GM19438 (cell line): ENCODE measurements around the gene KCNQ1.

ENCODE experiments used
- ATAC-seq: cut with Tn5 transposase; IDR thresholded peaks from one replicate; pipeline ENCODE4 v1.9.1; 2021; ENCODE audit warnings: low read depth; ENCODE audit not compliant: unreplicated experiment

KCNQ1 gene

DNA sequence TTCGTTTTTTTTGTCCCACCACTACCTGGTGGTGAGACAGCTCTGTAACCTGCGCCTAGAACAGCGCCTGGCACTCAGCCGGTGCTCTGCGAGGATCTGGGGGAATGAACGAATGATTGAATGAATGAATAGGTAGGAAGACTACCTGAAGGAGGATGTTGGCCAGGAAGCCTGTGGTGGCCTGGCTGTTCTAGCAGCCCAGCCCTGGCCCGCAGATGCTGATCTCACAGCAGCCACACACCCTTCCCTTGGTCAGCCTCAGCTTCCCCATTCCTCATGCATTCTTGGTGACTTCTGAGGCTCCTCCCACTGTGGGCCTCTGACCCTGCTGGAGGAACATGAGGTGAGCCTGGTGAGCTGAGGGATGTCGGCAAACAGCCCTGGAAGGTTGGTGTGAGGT lies 4.2 kb upstream of the KCNQ1 start:
- no peak for ATAC-seq

DNA sequence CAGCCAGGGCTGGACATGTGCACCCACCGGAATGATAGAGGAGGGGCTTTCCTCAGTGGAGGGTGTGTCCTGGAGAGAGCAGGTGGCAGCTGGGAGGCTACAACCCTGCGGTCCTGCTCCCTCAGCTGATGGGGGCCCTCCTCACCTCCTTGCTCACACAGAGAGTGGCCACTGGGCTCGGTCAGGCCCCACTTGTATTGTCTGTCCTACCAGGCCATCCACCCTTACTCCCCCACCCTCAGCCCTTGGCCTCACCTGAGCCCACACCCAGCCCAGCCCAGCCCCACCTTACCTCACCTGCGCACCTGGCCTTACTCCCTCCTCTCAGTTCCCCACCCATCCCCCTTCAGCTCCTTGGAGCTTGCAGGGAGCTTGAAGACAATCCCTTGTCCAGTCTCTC lies 3.6 kb upstream of the KCNQ1 start:
- ATAC-seq = no peak

DNA sequence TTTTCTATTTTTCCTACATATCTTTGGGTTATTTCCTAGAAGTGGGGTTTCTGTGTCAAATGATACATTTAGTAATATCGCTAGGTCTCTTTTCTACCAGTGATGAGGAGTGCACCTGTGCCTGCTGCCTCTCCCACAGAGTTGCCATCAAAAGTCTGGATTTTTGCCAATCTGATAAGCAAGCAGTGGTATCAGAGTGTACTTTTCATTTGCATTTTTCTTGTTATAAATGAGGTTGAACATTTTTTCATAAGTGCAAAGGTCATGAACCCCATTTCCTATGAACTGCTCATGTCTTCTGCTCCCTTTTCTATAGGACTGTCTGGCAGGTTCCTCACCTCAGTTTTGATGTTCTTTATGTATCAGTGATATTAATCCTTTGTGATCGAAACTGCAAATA lies 2.2 kb upstream of the KCNQ1 start:
- no peak for ATAC-seq

GRCh38 chr11:2443406-2443805 lies 1.4 kb upstream of the KCNQ1 start:
- no peak for ATAC-seq

GRCh38 chr11:2443881-2444820 lies 657 bp upstream of the KCNQ1 start, which contains the start of gene TRPM5:
Gene TRPM5, minus strand, starts transcription at chr11:2444514. Its CDS starts 21,478 bp downstream, at chr11:2423036.
- ATAC-seq = no peak

- ATAC-seq = no peak
Measured at GRCh38 chr11:2445746-2446551, 1.1 kb downstream of the KCNQ1 start.

DNA sequence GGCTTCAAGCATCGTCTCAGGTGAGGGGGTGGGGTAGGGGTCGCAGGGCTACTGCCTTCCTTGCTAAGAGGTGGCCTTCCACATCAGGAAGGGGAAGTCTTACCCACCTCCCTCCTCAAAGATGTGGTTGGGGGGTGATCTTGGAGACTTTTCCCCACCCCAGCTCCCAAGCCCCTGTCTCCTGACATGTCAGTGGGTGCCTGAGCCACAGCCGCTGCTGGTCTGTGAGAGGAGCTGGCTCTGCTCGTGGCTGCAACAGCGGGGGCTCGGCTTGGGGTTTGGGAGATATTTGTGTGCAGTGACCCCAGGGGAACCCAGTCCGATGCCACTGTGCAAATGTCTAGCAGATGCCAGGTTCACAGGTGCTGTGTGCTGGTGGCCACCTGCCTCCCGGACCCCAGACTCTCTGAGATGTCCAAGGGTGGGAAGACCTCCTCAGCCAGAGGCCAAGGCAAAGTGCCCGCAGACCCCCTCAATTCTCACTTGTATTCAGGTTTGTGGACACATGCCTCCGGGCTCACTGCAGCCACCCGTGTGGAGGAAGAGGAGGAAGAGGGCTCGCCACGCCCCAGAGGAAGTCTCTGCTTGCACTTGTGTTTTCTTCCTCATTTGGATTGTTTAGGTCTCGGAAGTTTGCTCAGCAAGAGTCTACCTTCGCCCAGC lies 1.9 kb downstream of the KCNQ1 start:
- ATAC-seq = no peak

DNA sequence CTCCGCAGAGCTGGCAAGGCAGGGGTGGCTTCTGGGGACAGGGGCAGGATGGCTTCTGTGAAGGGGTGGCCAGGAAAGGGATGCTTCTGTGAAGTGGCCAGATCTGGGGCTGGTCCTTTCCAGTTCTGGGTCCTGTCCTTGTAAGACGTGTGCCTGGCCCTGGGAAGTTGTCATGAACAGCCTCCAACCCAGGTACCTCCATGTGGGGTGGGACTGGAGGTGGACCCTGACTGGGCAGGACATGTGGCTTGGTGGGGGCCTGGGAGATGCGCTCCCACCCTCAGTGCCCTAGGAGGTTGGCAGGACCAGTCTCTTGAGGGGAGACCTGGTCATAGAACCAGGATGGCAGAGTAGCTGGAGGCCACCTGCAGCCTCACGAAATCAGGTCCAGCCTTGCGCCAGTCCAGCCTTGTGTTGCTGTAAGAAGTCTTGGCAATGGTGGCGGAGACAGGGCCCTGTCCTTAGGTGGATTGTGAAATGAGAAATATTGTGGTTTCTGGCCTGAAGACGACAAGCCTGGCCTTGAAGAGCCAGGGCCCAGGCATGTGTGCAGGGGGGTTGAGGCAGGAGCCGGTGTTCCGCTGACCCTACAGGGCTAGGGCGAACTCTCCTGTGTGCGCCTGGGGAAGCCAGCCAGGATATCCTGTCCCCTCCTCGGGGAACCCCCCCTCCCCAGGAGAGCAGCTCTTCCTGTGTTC lies 2.6 kb downstream of the KCNQ1 start:
- no peak for ATAC-seq

DNA sequence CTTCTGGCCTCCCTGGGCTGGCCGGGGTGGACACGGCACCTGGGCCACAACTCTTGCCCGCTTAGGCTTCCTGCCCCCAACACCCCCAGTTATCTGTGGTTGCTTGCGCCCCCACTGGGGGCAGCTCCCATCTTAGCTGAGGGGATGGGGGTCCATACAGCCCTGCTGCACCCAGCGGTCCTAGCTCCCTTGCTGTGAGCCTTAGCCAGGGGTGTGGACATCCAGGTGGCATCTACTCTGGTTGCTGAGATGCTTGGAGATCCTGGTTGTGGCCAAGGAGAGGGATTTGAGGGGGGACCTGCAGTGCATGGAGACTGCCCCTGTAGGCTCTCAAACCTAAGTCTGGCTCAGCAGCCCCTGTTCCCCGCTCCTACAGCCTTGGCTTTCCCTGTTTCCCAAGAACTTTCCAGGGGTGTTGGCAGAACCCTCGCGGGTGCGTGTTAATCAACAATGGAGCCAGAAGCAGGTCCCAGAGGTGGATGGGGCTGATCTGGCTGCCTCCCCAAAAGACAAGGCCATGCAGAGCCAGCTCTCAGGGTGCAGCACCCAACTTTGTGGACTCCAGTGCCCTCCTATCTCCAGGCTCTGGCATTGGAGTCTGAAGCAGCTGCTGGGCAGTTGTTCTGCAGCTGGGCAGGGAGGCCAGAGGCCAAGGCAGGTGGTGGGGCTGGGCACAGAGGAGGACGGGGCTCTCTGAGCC lies 3.3 kb downstream of the KCNQ1 start:
- no peak for ATAC-seq

- ATAC-seq = no peak
Measured at GRCh38 chr11:2448661-2449547, 4.1 kb downstream of the KCNQ1 start.

DNA sequence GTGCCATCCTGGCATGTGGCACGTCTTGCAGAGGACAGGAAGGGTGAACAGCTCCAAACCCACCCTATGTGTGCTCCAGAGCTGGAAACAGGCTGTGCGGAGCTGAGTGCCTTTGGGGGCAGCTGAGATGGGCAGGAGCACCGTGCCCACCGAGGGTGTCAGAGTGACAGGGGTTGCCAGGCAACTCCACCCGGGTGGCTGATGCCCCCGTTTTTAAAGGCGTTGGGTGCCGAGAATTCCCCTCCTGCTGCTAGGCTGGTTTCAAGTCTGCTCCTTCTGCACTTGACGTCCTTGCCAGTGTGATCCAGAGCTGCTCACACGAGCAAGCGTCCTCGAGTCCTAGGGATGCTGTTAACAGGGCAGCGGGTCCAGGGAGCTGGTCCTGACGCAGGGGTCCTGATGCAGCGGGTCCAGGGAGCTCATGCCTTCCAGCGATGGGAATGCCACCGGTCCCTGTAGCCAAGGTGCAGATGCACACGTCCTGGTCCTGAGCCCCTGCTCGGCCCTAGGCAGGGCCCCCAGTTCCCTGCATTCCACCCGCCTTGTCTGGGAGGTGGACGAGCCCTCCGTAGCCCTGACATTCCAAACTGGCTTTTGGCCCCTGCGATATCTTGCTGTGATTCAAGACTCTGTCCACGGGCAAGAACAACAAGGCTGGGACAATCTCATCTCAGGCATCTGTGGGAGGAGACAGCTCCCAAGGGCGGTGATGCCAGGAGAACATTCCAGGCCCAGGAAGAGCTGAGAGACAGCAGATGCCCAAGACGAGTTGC lies 4.9 kb downstream of the KCNQ1 start:
- ATAC-seq = no peak

GRCh38 chr11:2450321-2451041 lies 5.7 kb downstream of the KCNQ1 start:
- no peak for ATAC-seq

- ATAC-seq = no peak
Measured at GRCh38 chr11:2451336-2451735, 6.5 kb downstream of the KCNQ1 start.

GRCh38 chr11:2451916-2452315 lies 7.1 kb downstream of the KCNQ1 start:
- no peak for ATAC-seq

- no peak for ATAC-seq
Measured at GRCh38 chr11:2452321-2453012, 7.7 kb downstream of the KCNQ1 start.

- ATAC-seq = no peak
Measured at GRCh38 chr11:2453436-2453835, 8.6 kb downstream of the KCNQ1 start.

DNA sequence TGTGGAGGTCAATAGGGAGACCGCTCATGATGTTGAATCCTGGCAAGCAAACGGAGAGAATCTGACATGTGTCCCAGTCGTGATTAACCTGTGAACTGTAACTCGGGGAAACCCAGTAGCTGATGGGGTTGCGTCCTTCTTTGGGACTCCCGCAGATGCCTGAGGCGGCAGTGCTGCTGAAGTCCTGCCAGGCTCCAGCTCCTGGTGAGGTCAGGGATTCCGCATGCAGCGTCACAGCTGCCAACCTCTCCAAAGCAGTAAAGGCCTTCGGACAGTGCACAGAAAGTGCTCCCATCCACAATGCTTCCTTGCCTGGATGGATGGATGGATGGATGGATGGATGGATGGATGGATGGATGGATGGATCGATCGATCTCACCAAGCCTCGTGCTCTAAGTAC lies 13.5 kb downstream of the KCNQ1 start:
- ATAC-seq = no peak
